ENCODE data around the gene TTC23.

The TTC23 gene

DNA sequence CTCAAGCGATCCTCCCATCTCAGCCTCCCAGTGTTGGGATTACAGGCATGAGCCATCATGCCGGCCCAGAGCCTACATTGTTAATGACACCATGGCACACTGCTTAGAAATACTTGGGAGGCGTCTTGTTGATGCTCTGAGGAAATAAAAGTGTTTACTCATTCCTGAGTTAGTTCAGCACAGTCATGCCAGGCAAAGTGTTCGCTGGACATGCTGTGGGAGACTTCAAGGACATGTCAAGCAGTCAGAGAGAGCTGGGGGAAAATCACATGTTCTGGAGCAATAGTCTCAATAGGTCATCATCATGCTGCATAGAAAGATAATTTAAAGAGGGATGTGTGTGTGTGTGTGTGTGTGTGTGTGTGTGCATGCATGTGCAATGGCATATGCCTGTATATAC is 37.5 kb downstream of the TTC23 start:
- Histone ChIP-seq H3K27me3 (replicated peaks; ENCODE audit: insufficient read depth, low read length) (no peaks in the 10 kb centered on the region), H3K9ac (ENCODE audit: low read length) (no peak overlapping the region), H3K36me3 (replicated peaks; ENCODE audit: insufficient read depth, low read length) (no peaks in the 10 kb centered on the region), H3K9me3 (replicated peaks; ENCODE audit: insufficient read depth, low read length) (no peaks in the 10 kb centered on the region), H3K27ac (ENCODE audit: low read length) (no peak overlapping the region), H3K4me2 (ENCODE audit: low read depth, low read length) (no peak overlapping the region), H4K20me1 (ENCODE audit: insufficient read depth, low read length) (no peaks in the 10 kb centered on the region), H3K9me2 (replicated peaks; ENCODE audit: insufficient read depth, low read length) (no peaks in the 10 kb centered on the region), H3K4me3 (ENCODE audit: low read length) (no peak overlapping the region), H2AFZ (ENCODE audit: low read length) (no peak overlapping the region), H3K79me2 (ENCODE audit: low read length) (no peaks in the 10 kb centered on the region), H3K4me1 (ENCODE audit: low read length) (no peaks in the 10 kb centered on the region), H3F3A (ENCODE audit: insufficient read depth, low read length) (no peaks in the 10 kb centered on the region)
- DNase-seq = no peak
- TF ChIP-seq EZH2phosphoT487 (IDR thresholded peaks at IDR 0.05; ENCODE audit: low read length) (no peak), CTCF (IDR thresholded peaks at IDR 0.05; ENCODE audit: low read length) (no peak), EZH2 (optimal IDR thresholded peaks at IDR 0.05; ENCODE audit: low read depth, low read length) (no peak)

GRCh38 chr15:99210334-99210733 is 39.0 kb downstream of the TTC23 start:
- no peak overlapping the region for H3K9ac ChIP-seq (ENCODE audit: low read length)
- H4K20me1 ChIP-seq (ENCODE audit: insufficient read depth, low read length) = no peaks in the 10 kb centered on the region
- H3K9me2 ChIP-seq (replicated peaks; ENCODE audit: insufficient read depth, low read length) = no peaks in the 10 kb centered on the region

GRCh38 chr15:99209326-99209725 is 40.1 kb downstream of the TTC23 start:
- H3K9ac ChIP-seq (ENCODE audit: low read length) = no peak overlapping the region
- H3K9me3 ChIP-seq (replicated peaks; ENCODE audit: insufficient read depth, low read length) = no peaks in the 10 kb centered on the region
- H3K4me2 ChIP-seq (ENCODE audit: low read depth, low read length) = no peak overlapping the region
- H3F3A ChIP-seq (ENCODE audit: insufficient read depth, low read length) = no peaks in the 10 kb centered on the region
- no peaks in the 10 kb centered on the region for H3K36me3 ChIP-seq (replicated peaks; ENCODE audit: insufficient read depth, low read length)
- no peaks in the 10 kb centered on the region for H3K27me3 ChIP-seq (replicated peaks; ENCODE audit: insufficient read depth, low read length)
- no peak overlapping the region for H2AFZ ChIP-seq (ENCODE audit: low read length)
- H3K4me1 ChIP-seq (ENCODE audit: low read length) = no peaks in the 10 kb centered on the region
- no peak overlapping the region for H3K4me3 ChIP-seq (ENCODE audit: low read length)
- H4K20me1 ChIP-seq (ENCODE audit: insufficient read depth, low read length) = no peaks in the 10 kb centered on the region
- no peak for DNase-seq
- no peaks in the 10 kb centered on the region for H3K9me2 ChIP-seq (replicated peaks; ENCODE audit: insufficient read depth, low read length)
- no peaks in the 10 kb centered on the region for H3K79me2 ChIP-seq (ENCODE audit: low read length)
- TF ChIP-seq EZH2phosphoT487 (IDR thresholded peaks at IDR 0.05; ENCODE audit: low read length) = no peak
- no peak for TF ChIP-seq EZH2 (optimal IDR thresholded peaks at IDR 0.05; ENCODE audit: low read depth, low read length)
- no peak for TF ChIP-seq CTCF (IDR thresholded peaks at IDR 0.05; ENCODE audit: low read length)
- no peak overlapping the region for H3K27ac ChIP-seq (ENCODE audit: low read length)

More at GRCh38 chr15:99210334-99210733, 39.0 kb downstream of the TTC23 start:
- DNase-seq = no peak
- TF ChIP-seq EZH2phosphoT487 (IDR thresholded peaks at IDR 0.05; ENCODE audit: low read length) (no peak), CTCF (IDR thresholded peaks at IDR 0.05; ENCODE audit: low read length) (no peak), EZH2 (optimal IDR thresholded peaks at IDR 0.05; ENCODE audit: low read depth, low read length) (no peak)
- Histone ChIP-seq H3F3A (ENCODE audit: insufficient read depth, low read length) (no peaks in the 10 kb centered on the region), H3K27me3 (replicated peaks; ENCODE audit: insufficient read depth, low read length) (no peaks in the 10 kb centered on the region), H3K36me3 (replicated peaks; ENCODE audit: insufficient read depth, low read length) (no peaks in the 10 kb centered on the region), H3K9me3 (replicated peaks; ENCODE audit: insufficient read depth, low read length) (no peaks in the 10 kb centered on the region), H3K4me3 (ENCODE audit: low read length) (no peak overlapping the region), H2AFZ (ENCODE audit: low read length) (no peak overlapping the region), H3K27ac (ENCODE audit: low read length) (no peak overlapping the region), H3K79me2 (ENCODE audit: low read length) (no peaks in the 10 kb centered on the region), H3K4me1 (ENCODE audit: low read length) (no peaks in the 10 kb centered on the region), H3K4me2 (ENCODE audit: low read depth, low read length) (no peak overlapping the region)

Measured in MM.1S (cell line).